ENCODE results near the gene TADA3.
"Not testable (repeated sequence)": the region's sequence is repeated elsewhere in the genome, so short reads cannot be mapped to it uniquely, and the experiment has no call there.

The TADA3 gene

DNA sequence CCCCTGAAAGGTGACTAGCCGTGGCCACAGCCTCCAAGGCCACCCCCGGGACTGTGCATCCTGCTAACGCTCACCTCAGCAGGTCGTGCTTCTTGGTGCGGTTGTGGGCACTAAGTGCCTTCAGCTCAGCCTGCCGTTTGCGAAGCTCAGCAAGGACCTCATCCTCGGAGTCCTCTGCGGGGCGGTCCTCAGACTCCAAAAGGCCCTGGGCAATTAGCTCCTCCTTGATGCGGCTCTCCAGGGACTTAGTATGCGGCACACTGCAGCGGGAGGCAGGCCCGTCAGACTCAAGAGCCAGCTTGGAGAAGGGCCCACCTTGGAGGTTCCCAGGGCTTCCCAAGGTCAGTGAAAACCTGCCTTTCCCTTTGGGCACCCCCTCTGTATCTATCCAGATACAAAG is 8.3 kb downstream of the TADA3 start:
- no peak for DNase-seq (ENCODE audit: low spot score)

DNA sequence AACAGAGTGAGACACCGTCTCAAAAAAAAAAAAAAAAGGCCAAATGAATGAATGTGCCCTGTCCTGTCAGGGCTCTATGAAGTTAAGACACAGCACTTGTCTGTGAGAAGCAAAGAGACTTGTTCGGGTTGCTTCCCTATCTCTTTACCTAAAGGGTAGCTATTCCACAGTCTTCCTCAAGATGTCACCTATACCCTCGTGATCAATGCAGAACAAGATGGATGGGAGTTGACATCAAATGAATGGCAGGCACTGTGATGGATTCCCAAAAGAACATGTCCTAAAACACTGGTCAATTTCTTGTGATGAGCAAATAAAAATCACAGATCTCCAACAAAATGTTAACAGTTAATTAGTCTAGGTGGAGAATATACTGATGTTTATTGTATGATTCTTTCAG is 9.5 kb downstream of the TADA3 start:
- no peak for DNase-seq (ENCODE audit: low spot score)

DNA sequence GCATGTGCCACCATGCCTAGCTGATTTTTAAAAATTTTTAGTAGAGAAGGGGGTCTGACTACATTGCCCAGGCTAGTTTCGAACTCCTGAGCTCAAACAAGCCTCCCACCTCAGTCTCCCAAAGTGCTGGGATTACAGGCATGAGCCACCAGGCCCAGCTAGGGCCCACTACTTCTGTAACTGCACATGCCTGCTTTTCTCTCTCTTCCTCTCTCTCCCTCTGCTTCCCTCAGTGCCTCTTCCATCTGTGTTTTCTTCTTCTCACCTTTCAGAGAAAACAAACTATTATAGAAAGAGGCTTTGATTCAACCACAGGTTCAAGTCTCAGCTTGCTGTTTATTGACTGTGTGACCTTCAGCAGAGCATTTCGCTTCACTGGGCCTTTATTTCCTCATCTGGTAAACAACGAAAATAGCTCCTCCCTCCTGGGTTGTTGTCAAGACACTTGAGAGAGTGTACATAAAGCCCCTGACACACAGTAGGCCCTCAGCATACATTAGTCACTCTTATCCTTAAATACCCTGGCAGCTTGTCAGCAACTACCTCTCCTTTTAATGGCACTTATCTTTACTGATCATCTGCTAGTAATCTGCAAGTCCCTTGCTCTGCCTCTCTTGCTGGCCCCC is 10.2 kb downstream of the TADA3 start:
- no peak for DNase-seq (ENCODE audit: low spot score)

DNA sequence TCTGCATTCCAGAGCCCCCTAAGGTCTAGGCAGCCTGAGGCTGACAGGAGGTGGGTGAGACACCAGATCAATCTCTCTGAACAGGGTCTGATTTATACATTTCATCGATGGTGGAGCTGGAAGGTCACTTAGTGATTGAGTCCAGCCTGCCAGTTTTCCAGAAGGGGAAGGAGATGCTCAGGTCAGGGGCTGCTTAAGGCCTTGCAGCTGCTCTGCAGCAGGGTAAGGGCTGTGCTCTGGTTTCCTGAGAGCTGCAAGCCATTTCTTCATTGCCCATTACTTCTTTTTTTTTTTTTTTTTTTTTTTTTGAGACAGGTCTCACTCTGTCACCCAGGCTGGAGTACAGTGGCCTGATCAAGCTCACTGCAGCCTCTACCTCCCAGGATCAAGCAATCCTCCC is 10.7 kb downstream of the TADA3 start:
- DNase-seq (ENCODE audit: low spot score) = no peak

DNA sequence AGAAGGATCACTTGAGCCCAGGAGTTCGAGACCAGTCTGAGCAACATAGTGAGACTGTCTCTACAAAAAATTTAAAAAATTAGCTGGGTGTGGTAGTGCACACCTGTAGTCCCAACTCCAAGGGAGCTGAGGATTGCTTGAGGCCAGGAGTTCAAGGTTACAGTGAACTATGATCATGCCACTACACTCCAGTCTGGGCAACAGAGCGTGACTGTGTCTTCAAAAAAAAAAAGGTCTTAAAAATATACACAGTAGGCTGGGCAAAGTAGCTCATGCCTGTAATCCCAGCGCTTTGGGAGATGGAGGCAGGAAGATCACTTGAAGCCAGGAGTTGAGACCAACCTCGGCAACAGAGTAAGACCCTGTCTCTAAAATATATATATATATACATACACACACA is 11.4 kb downstream of the TADA3 start:
- DNase-seq (ENCODE audit: low spot score) = no peak

DNA sequence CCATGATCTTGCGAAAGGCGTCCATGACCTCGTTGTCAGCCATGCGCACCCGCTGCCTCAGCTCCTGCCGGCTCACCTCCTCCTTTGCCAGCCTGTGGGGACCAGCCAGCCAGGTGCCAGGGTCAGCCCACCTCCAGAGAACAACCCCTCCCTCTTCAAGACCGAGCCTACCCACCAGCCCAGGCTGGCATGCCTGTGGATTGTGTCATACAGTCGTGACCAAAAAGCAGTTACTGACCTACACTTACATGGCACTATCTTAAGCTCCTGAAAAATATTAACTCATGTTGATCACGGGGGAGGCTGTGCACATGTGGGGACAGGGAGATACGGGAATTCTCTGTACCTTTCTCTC is 11.8 kb downstream of the TADA3 start:
- no peak for DNase-seq (ENCODE audit: low spot score)

DNA sequence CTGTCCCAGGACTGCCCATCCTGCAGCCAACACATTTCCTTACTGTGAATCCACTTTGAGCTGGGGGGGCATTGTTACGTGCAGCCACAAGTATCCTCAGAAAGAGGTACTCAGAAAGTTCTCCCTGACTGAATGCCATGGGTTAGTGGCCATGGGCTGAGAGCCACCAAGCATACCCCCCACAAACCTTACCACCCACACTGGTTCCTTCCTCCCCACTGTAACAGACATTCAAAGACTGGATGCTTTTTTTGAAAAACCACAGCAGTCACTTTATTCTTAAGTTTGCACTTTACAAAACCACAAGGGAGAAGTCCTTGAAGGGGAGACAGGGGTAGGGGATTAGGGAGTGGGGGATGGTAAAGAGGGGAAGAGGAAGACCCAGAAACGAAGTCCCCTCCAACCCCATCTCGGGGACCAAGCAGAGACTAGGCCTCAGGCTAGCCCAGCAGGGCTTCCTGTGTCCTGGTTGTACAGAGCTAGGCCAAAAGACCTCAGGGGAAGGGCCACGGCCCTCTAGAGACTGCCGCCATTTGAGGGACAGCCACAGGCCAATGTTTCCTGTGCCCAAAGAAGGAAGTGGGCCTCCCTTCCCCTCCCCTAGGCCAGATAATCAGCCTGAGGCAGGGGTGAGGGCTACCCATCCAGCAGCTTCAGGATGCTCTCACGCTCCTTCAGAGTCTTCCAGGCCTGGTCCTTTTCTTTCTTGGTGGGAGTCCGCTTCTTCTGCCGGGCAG is 12.4 kb downstream of the TADA3 start:
- DNase-seq (ENCODE audit: low spot score) = no peak

DNA sequence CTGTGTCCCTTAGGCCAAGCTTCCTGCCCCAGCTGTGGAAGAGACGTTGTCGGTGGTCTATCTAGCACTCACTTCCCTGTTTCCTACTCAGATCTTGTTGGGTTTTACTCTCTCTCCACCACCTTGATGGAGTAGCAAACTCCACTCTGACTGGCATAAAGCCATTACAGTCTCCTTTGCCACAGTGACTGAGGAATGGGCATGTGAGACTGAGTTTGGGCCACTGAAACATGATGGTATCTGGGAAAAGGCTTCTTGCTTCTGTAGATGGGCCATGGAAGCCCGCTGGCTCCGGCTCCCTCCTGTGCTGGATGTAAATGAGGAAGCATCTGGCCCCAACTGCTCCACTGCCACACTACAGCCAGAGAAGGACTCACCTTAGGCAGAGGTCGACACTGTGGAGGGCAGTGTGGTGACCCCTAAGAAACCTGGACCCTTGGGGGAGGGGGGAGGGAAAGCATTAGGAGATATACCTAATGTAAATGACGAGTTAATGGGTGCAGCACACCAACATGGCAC is 13.1 kb downstream of the TADA3 start:
- no peak for DNase-seq (ENCODE audit: low spot score)

DNA sequence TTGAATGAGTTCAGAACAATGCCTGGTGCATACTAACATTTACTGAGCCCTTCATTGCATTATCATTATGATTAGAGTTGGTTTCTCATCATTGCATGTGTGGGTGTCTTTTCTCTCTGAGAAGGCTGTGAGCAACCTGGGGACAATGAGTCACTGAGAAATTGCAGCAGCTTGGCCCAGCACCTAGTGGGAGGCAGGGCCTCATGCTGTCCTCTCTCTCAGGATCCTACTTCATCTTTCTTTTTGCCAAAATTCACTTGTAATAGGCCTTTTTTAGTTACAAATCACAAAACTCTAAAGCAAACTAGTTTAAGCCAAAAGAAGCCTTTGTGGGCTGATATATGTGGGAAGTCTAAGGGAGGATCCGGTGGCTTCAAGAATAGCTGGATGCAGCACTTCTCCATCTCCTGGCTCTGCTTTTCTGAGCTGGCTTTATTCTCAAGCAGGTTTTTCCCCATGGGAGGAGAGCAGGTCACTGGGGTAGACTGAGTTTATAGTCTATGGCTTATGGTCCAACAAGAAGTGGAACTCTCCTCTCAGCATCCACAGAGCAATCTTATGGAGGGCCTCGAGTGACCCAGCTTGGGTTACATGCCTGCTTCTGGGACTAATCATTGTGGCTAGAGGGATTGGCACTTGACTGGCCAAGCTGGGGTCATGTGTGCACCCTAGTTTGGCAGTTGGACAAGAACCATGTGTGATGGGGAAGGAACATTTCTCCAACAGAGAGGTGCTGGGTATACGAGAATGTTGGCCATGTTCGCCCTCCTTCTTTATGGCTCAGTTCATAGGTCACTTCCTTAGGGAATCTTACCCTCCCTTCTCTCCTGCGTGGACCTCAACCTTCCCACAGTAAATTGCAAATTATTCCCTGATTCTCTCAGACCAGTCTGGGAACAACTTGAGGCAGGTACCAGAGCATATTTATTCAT is 13.9 kb downstream of the TADA3 start:
- DNase-seq (ENCODE audit: low spot score) = no peak

DNA sequence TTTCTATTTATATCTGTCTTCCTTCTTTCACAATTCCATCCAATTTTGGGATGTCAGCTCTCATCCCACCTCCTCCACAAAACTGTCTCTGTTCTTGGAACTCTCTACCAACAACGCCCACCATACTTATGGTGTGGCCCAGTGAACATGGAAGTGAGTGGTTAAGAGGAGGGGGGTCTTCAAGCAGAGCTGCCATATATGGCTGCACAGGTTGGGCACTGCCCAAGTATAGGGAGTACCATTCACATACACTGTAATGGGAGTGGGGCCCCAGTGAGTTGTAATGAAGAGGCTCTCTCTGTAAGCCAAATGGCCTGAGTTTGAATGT is 14.6 kb downstream of the TADA3 start:
- no peak for DNase-seq (ENCODE audit: low spot score)

DNA sequence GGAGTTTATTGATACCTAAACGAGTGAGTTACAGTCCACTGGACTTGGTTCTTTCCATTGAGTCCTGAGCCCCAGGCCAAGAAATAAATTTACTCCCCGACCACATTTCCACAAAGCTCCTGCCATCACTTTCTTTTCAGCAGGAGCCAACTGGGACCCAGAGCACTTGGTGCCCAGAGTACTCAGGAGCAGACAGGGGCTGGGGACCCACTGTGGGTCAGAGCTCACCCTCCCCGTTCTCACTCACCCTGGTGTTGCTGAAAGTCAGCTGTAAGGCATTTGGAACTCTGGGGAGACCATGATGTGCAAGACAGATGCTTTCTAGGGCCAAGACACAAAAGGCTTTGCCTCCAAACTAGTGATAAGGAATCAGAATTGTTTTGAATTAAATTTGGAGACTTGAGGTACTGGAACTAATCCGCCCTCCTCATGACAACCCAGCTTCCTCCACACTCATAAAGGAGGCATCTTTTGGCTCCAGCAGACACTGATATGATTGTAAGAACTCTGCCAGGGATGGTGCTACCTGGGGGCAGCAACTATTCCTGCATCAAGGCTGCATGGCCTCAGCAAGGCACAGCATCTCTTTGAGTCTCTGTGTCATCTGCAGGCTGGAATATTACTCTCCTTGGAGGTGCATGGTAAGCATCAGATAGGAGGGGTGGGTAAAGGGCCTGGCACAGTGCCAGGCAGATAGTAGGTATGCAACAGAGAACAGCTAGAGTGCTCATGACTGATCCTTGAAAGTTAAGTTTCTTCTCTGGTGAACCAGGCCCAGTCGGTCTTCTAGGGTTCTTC is 15.2 kb downstream of the TADA3 start:
- no peak for DNase-seq (ENCODE audit: low spot score)

DNA sequence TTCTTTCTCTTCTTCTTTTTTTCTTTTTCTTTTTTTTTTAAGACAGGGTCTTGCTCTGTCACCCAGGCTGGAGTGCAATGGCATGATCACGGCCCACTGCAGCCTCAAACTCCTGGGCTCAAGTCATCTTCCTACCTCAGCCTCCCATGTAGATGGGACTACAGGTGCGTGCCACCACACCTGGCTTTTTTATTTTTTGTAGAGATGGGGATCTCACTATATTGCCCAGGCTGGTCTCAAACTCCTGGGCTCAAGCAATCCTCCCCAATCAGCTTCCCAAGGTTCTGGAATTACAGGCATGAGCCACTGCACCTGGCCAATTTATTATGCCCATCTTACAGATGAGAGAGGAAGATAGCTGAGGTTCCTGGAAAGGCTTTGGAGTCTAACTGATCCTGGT is 21.3 kb downstream of the TADA3 start:
- DNase-seq (ENCODE audit: low spot score) = not testable (repeated sequence)

DNA sequence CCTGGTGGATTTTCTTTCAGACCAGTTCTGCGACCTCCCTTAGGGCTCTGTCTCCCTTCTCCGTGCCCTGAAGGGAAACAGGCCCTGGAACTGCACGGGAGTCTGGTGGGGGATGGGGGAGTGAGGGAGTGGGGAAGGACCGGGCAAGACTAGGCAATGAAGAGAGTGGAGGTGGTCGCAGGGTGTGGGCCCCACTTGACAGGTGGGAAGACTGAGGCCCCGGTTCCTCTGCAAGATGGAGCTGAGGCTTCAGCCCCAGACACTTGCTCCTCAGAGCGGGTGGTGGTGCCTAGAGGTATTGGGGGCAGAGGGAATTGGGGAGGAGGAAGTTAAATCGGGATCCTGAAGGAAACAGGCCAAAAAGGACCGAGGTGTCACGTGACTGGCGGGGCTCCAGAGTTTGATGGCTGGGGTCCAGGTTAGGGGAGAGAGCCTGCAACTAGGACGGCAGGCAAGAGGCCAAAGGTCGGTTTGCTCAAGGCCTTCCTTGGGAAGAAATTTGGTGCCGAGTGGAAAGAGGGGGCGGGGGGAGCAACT is 21.9 kb downstream of the TADA3 start:
- DNase-seq (ENCODE audit: low spot score) = no peak

DNA sequence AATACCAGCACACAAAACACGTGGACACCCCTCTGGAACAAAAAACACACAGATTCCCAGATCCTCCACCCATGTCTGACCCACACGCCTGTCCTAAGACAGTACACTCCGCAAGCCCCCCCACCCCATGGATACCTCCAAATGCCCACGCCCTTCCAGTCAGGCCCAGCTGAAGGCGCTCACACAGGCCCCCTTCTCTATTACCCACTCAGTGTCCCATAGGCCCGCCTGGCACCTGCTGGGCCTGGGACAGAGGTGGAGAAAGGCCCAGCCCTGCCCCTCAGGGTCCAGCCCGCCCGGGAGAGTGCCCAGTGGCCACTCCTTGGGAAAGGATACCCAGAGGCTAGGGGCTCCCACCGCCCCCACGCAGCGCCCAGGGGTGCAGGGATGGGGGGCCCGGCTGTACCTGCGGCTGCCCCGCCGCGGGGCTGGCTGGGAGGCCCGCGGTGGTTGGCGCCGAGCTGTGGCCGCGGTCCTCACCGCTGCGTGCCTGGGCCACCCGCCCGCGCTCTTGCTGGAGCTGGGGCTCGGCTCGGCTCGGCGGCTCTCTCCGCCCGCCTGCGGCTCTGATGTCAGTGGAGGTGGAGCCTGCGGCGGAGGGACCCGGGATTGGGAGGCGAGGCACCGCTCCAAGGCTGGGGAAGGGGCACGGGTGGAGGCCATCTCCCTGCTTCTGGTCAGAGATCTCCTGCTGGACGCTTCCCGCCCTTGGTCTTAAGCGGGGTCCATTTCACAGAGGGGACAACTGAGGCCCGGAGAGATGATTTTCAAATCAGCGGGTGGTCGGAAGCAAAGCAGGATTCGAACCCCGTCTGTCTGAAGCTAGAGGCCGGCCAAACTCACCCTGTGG is 22.6 kb downstream of the TADA3 start, which contains the start of gene CAMK1:
Gene CAMK1 (minus strand): TSS at position 522 of the 850 bp plus-strand sequence. CDS start 2,198 bp downstream, outside the sequence.
- DNase-seq (ENCODE audit: low spot score) = no peak

DNA sequence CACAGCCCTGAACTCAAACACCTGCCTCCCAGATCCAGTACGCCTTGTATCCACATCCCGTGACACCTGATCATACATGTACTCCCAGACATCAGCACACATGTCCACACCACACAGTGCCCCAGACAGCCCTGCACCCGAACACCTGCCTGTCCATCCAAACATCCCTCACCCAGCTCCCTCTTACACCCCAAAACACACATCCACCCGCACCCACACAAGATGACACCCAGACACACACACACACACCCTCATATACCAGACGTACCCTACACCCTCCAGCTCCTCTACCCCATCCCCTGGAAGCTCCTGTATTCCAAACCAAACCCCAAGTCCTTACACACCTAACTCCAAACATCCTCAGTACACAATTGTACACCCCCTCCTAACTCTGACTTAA is 23.3 kb downstream of the TADA3 start:
- DNase-seq (ENCODE audit: low spot score) = no peak

DNA sequence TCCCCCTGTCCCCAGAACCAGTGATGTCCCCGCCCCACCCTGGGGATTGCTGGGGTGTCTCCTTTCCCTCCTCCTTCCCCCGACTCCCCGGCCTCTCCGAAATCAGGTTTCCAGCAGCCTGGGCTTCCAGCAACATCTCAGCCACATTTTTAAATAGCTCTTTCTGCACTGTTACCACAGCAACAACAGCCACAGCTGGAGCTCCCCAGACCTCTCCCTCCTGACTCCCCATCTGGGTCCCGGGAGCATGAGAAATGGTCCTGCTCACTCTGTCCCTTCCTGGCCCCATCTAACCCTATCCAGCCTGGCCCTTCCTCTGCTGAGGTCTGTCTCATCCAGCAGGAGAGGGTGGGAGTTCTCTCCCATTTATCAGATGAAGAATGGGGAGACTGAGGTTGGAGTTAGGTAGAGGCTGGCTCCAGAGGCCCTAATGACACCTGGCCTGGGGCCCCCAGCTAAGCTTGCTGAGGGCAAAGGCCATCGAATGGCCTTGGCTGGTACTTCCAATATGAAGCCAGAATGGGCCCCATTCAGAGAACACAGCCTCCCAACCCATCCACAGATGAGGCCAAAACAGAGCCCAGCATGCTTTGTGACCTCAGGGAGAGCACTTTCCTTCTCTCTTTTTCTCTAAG is 24.0 kb downstream of the TADA3 start:
- DNase-seq (ENCODE audit: low spot score) = no peak

DNA sequence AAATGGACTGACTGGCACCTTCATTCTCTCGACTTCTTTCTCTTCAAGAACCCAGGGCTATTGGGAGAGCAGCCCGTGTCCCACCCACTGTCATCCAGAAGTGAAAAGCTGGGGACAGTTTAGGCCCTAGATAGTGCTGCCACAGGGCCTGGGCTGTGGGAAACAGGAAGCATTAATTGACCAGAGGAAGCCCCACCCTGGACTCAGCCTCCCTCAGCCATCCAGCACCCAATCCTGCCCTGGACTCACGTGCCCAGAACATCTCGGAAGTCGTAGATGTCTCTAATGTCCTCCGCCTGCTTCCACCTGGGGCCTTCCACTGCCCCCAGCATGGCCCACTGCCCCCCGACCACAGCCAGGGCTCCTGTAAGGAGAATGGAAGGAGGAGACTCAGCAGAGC is 24.9 kb downstream of the TADA3 start:
- no peak for DNase-seq (ENCODE audit: low spot score)

DNA sequence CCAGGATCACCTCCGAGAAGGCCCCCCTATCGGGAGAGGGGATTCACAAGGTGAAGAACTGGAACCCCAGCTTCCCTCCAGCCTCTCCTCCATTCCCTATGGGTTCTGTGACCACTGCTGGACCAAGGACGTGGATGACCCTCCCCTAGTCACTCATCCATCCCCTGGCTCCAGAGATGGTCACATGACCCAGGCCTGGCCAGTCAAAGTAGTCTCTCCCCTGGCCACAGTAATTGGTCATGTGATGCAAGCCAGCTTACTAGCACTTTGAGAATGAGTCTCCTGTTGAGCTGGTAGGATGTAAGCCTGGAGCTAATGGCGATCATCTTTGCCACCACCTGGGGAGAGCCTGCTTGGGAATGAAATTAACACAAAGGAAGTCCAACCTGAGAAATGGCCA is 26.4 kb downstream of the TADA3 start:
- no peak for DNase-seq (ENCODE audit: low spot score)

DNA sequence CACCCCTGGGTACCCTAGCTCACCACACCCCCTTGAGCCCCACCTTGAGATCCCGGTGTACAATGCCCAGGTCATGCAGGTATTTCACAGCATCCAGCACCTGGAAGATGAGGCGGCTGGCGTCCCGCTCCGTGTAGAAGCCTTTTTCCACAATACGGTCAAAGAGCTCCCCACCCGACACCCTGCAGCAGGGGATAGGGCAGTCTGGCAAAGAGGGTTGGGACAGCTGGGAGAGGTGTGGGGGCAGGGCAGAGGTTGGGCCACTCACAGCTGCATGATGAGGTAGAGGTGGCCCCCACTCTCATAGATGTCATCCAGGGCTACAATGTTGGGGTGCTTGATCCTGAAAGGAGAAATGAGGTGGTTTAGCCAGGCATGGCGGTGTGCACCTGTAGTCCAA is 29.4 kb downstream of the TADA3 start:
- DNase-seq (ENCODE audit: low spot score) = no peak

DNA sequence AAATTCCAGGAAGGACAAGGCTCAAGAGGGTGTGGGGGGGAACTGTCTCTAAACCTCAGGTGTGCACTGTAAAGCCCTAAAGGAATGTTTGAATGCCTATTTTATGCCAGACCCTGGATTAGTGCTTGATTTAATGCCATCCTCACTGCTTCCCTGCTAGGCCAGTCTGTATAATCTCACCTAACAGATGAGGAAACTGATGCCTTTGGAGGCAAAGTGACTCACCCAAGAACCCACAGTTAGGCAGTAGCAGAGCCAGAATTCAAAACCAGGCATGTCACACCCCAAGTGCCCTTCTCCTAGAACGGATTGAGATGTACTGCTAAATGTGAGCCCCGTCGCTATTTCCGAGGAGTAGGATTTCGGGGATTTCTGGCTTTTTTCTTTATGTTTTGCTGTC is 30.4 kb downstream of the TADA3 start:
- no peak for DNase-seq (ENCODE audit: low spot score)

Data from LoVo (cell line).